ENCODE results near the gene URGCP.

The URGCP gene

GRCh38 chr7:43856316-43856715 is 50.1 kb downstream of the URGCP start:
- no peak for TF ChIP-seq CTCF (IDR thresholded peaks at IDR 0.05; ENCODE audit: insufficient read depth, low read depth, low read length, missing control alignments)
- H3K4me3 ChIP-seq (ENCODE audit: low read length): no peak overlapping the region
- DNase-seq (ENCODE audit: low read depth): no peak

- no peak for DNase-seq (ENCODE audit: low read depth)
- no peak overlapping the region for H3K4me3 ChIP-seq (ENCODE audit: low read length)
- TF ChIP-seq CTCF (IDR thresholded peaks at IDR 0.05; ENCODE audit: insufficient read depth, low read depth, low read length, missing control alignments): no peak
These were observed 51.2 kb downstream of the URGCP start for GRCh38 chr7:43855176-43855575.

- DNase-seq (ENCODE audit: low read depth): peak; percentile 26
- H3K4me3 ChIP-seq (ENCODE audit: low read length): no peak overlapping the region
- no peak for TF ChIP-seq CTCF (IDR thresholded peaks at IDR 0.05; ENCODE audit: insufficient read depth, low read depth, low read length, missing control alignments)
These were observed 54.6 kb downstream of the URGCP start for GRCh38 chr7:43851805-43852204.

- no peak overlapping the region for H3K4me3 ChIP-seq (ENCODE audit: low read length)
- no peak for TF ChIP-seq CTCF (IDR thresholded peaks at IDR 0.05; ENCODE audit: insufficient read depth, low read depth, low read length, missing control alignments)
- DNase-seq (ENCODE audit: low read depth): no peak
These were observed 55.9 kb downstream of the URGCP start for GRCh38 chr7:43850348-43851116.

- no peak for DNase-seq (ENCODE audit: low read depth)
- no peak overlapping the region for H3K4me3 ChIP-seq (ENCODE audit: low read length)
- no peak for TF ChIP-seq CTCF (IDR thresholded peaks at IDR 0.05; ENCODE audit: insufficient read depth, low read depth, low read length, missing control alignments)
These were observed 57.3 kb downstream of the URGCP start for GRCh38 chr7:43849047-43849446.

GRCh38 chr7:43847496-43847895 is 58.9 kb downstream of the URGCP start:
- no peak overlapping the region for H3K4me3 ChIP-seq (ENCODE audit: low read length)
- TF ChIP-seq CTCF (IDR thresholded peaks at IDR 0.05; ENCODE audit: insufficient read depth, low read depth, low read length, missing control alignments): no peak
- DNase-seq (ENCODE audit: low read depth): no peak

- DNase-seq (ENCODE audit: low read depth): no peak
- no peak for TF ChIP-seq CTCF (IDR thresholded peaks at IDR 0.05; ENCODE audit: insufficient read depth, low read depth, low read length, missing control alignments)
- no peak overlapping the region for H3K4me3 ChIP-seq (ENCODE audit: low read length)
These were observed 61.7 kb downstream of the URGCP start for GRCh38 chr7:43844662-43845061.

Data from epithelial cell of esophagus (primary cell).